HL-60/S4 (cell line): ENCODE measurements around the gene DAB1.

Source experiments
- in situ Hi-C: fragments of 300-500 bp; cut with MboI; formaldehyde crosslinking; loops from 2 replicates; pipeline ENCODE4 v1.14.3; 2022; ENCODE audit warnings: low sequenced_read_pairs

DAB1 gene

GRCh38 chr1:57279909-57280666, 143.8 kb downstream of the DAB1 start:
- in situ Hi-C loops, result no loop called here

- in situ Hi-C loops, result no loop called here
Observed at GRCh38 chr1:57278558-57278957, 145.3 kb downstream of the DAB1 start.

DNA sequence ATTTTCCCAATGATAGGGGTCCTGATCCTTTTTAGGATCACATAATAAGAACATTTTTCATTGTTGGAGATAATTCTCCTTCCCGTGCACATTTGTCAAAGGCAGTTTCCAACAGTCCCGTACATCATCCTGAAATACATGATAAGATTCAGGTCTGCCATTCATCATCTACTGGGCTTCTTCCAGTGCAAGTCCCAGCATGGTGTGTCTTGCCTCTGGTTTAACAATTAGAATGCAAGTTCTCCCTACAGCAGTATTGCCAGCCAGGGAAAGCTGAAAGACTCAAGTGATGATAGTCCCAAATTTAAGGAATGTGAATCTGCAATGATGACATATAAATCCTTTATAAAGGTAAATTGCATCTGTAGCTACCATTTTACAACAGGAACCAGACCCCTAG, 146.2 kb downstream of the DAB1 start:
- in situ Hi-C loops, result no loop called here

DNA sequence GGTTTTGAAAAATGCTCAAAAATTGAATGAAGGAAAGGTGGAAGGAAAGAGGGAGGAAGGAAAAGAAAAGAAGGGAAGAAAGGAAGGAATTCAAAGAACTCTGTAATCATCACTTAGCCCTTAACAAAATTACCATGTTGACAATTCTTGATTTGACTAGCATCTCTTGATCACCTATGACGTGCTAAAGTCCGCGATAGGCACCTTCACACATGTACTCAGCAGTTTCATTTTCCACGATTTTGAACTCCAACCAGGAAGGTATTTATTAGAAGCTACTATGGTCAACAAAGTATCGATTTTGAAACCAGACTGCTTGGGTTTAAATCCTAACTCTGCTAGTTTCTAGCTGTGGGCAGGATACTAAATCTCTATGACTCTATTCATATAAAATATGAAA, 146.9 kb downstream of the DAB1 start:
- in situ Hi-C loops, result no loop called here

GRCh38 chr1:57272601-57273000, 151.3 kb downstream of the DAB1 start:
- in situ Hi-C loops, result no loop called here

DNA sequence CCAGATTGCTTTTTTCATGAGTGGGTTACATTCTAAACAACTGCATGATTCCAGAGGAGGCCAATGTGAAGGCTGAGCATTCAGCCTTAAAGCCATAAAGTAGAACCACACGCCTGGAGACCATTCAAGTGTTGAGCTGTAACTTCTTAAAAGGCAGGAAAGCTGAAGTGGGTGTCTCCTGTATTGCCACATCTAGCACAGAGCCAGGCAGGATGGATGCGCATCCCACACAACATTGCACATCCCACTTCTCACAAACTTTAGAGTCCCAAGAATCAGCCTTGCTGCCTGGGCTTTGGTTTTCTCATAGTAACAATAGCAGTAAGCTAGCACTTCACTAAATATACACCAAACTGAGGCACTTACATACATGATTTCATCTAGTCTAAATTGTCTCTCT, 151.7 kb downstream of the DAB1 start:
- in situ Hi-C loops, result no loop called here

GRCh38 chr1:57270927-57271698, 152.7 kb downstream of the DAB1 start:
- in situ Hi-C loops, result no loop called here

- in situ Hi-C loops, result no loop called here
Observed at GRCh38 chr1:57269630-57270225, 154.1 kb downstream of the DAB1 start.

DNA sequence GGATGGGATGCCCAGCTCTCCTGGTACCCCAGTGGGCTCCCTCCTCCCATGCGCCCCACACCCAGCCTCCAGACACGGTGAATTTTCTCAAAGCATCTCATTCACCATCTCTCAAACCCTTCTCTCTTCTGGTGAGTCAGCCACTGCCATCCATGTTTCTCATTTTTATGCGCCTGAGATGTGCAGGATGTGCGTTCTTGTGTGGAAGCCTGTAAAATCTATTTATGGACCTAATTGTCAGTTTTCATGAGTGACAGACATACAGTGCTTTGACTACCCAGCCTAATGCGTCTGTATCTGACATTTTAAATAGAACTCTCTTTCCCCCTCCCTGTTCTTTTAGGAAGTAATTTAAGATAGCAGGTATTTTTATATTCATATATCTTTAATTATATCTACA, 158.8 kb downstream of the DAB1 start:
- in situ Hi-C loops, result no loop called here

DNA sequence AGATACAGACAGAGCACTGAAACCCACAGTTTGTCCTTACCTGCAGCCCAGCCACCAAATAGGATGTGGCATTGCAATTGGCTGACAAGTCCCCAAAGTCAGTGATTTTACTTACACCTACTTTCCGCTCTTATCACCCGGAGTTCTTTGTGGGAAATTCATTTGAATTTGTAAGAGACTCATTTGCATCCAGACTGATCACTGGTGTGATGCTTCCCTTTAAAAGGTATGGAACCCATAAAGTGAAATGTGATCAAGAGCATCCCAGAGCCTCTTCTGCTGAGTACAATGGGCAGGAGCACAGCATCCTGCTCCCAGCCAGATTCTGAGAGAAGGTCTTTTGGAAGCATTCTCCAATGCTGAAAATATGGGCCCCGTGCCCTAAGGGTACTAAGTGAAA, 161.4 kb downstream of the DAB1 start:
- in situ Hi-C loops, result no loop called here

DNA sequence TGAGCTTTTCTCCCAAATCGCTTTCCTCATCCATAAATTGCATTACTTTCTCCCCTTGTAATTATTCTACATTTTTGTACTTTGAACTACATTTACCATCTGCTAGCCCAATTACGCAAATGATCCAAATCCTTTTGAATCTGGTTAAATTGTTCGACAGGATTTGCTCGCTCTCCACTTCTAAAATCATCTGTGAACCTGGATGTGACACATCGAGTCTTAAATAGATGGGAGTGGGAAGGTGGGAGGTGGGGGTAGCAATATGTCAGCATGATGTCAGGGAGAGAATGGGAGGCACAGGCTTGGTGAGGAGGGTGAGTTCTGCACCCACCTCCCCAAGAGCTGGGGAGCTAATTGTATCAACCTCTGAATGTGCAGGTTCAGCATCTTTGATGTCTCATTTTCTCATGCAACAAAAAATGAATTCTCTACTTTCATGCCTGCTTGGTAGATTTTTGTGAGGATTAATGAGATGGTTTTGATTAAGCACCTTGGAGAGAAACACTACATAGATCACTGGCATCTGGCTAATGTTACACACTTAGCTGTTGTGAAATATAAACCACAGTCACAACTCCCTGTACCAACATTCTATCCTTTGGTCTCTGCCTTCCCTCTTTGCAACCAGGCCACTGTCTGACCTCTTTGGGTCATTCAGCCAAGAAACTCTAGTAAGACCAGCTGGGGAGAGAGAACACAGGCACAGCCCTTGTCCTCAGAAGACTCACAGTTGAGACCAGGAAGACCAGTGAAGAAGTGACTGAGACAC, 165.1 kb downstream of the DAB1 start:
- in situ Hi-C loops, result no loop called here

DNA sequence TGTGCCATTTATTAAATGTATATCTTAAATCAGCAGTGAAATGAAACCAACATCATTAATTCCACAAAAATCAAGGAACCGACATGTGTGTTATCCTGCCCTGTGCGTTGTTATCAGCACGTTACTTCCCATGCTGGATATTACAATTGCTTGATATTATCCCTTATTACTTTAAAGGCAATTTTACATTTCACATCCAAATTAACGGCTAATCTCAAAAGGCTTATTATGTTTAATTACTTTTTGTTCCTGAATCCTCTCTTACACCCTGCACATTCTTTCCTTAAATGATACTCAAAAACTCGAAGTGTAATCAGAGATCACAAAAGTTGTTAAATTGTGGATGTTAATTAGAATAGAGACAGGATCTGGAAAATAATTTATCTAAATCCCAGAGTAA, 167.9 kb downstream of the DAB1 start:
- in situ Hi-C loops, result no loop called here

DNA sequence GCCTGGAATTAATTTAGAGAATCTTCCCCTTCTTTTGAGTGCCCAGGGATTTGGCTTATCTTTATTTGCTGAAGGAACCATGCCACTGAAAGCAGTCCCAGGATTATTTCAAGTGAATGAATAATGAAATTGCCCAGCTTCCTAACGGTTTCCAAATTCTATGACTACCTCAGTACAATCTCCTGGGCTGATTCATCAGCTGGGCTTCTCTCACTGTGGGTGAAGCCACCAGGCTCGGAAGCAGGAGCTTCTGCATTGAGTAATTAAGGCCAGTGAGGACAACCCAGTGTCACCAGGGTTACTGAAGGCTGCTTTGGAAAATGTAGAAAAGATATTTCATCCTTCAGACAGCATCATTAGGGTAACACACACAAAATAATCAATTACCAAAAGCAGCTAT, 169.8 kb downstream of the DAB1 start:
- in situ Hi-C loops, result no loop called here

DNA sequence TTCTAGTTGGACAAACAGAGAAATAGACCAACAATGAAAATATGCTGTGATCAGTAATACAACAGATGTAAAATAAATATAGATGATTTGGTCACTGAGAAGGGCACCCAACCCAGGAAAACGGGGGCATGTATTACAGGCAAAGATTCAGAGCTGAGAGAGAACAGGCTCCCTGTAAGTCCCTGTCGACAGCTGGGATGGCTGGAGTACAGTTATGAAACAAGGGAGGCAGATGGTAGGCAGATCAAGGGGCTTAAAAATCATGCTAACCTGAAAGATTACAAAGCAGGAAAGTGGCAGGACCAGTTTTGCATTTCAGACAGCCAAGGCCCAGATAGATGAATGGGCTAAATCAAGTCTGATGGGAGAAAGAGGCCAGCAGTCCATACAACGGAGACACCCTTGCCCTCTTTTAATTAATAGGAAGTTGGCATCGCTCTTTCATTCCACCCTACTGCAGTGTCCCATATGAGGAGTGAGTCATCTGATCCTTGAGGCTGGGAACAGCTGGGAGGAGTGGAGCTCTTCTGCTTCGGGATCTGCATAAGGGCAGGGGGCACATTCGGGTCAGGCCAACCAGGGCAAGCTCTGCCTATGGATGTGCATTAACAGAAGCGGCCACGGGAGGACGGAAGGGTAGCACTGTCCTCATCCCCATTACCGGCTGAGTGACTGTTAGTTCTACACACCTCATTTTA, 171.1 kb downstream of the DAB1 start:
- in situ Hi-C loops, result no loop called here

- in situ Hi-C loops, result no loop called here
Observed at GRCh38 chr1:57250021-57250420, 173.8 kb downstream of the DAB1 start.

DNA sequence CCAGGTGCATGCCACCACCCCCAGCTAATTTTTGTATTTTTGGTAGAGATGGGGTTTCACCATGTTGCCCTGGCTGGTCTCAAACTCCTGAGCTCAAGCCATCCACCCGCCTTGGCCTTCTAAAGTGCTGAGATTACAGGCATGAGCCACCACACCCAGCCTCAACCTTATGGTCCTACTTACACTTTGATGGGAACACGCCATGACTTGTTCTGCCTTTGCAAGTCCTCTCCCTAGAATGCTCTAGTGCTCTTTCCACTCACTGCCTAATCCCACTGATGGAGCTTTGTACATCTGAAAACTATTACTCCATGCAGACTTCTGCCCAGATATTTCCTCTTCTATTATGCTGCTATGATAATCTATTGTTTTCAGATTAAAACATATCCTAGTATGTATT, 174.3 kb downstream of the DAB1 start:
- in situ Hi-C loops, result no loop called here

- in situ Hi-C loops, result no loop called here
Observed at GRCh38 chr1:57248830-57249229, 175.0 kb downstream of the DAB1 start.

DNA sequence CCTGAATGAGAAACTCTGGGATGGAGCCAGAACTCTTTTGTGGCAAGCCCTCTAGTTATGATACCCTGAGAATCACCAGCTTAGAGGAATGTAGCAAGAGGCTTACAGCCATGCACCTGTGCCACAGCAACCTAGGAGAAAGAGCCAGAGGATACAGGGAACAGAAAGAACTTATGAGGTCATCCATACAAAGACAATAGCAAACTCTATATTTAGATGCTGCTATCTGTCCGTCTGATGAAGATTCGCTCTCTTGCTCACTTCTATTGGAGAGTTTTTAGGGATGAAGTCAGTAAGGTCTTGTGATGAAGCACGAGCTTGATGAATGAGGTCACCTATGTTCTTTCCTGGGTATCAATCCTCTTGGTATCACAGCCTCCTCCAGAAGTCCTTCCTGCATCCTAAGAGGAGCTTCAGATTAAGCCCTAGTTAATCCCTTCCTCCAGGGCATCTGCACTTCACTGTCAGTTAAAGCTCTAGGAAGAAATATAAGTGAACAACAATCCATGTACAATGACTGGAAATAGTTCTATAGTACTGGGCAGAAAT, 185.6 kb downstream of the DAB1 start:
- in situ Hi-C loops, result no loop called here

DNA sequence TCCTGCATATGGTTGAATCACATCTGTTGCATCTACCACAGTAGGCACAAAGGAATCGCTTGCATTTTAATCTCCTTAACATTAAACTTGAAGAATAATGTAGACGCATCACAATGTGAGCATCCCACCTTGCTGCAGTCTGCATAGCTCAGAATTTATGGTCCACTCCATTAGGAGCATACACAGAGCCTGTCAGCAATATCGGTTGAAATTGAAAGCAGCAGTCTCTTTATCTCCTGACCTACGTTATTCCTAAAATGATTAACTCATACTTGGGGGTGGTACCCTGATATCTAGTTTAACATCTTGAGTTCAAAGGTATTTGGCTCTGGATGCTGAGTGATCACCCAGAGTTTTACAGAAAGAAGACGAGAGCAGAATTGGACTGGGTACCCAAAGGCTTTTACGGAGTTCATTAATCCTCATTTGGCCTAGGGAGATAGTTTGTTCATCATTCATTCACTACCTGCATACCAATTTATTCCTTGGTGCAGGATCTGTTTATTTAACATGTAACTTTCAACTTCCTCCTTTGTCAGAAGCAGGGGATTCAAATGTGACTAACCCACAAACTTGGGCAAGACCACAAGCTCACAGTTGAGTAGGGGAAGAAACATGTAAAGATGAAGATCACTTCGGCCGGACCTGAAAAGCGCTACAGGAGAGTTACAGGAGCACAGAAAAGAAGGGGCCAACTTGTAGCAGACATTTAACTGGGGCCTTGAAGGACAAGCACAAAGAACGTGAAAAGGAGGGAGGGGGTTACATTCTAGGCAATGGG, 187.9 kb downstream of the DAB1 start:
- in situ Hi-C loops, result no loop called here

GRCh38 chr1:57234459-57234858, 189.4 kb downstream of the DAB1 start:
- in situ Hi-C loops, result no loop called here
